Measurements from ENCODE around the gene PRDM15. TPM values are rescaled to one million over a fixed set of nuclear protein-coding genes. Genes with fewer than 3 reads are reported as not detected.

PRDM15 gene
- total RNA-seq, 2 experiments from 2014 or later = 10.4 to 12.0 TPM

DNA sequence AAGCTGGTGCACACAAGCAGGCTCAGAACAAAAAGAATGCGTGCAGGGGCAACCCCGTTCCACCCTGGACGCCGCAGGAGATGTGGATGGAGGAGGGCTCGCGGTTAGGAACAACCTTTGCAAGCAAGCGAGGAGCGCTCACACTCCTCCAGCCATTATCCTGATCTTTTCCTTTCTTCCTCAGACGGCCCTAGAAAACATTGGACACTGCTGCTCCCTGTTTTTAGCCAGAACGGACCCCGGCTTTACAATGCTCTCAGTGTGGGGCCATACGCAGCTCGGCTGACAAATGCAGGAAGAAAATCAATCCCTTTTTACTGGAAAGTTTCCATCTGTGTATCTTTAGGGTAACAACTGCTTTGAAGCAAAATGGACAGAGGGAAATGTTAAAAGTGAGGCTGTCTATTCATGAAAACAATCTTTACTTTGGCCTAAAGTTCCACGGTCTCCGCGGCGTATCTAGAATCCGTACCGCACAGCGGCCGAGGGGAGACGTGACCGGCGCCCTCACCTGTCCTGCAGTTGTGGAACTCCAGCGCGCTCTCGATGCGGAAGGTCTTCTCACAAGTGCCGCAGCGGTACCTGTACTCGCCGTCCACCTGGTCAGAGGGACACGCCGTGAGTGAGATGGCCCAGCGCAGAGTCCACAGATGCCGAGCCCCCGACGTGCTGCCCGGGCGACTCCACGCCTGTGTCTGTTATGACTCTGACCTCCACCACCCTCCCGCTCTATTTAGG, 44.0 kb downstream of the PRDM15 start:
- Histone ChIP-seq H3K4me3 (ENCODE audit: low read length) (no peak overlapping the region), H3K27ac (ENCODE audit: low read depth in 1 of 2, low read length in 2 of 2) (no peak overlapping the region), H3K9me3 (ENCODE audit: control insufficient read depth in 1 of 2, insufficient read depth in 1 of 2, low read length in 2 of 2) (no peaks in the 10 kb centered on the region), H3K36me3 (ENCODE audit: insufficient read depth, low read length) (peaks cover 65% of the 10 kb centered on the region), H3K4me1 (ENCODE audit: insufficient read depth, low read length) (no peaks in the 10 kb centered on the region), H3K27me3 (ENCODE audit: control insufficient read depth in 1 of 2, insufficient read depth in 2 of 2, low read length in 2 of 2) (no peaks in the 10 kb centered on the region)
- Mint-ChIP-seq H3K36me3 (ENCODE audit: low read depth) (peaks cover 66% of the 10 kb centered on the region), H3K9me3 (no peaks in the 10 kb centered on the region), H3K4me1 (ENCODE audit: low read depth) (no peaks in the 10 kb centered on the region), H3K27ac (no peak overlapping the region), H3K27me3 (no peaks in the 10 kb centered on the region), H3K4me3 (no peak overlapping the region)
- DNase-seq = no peak
- ChIA-PET POLR2A (no interaction called here), CTCF (no interaction called here)
- TF ChIP-seq, protein P1, sequence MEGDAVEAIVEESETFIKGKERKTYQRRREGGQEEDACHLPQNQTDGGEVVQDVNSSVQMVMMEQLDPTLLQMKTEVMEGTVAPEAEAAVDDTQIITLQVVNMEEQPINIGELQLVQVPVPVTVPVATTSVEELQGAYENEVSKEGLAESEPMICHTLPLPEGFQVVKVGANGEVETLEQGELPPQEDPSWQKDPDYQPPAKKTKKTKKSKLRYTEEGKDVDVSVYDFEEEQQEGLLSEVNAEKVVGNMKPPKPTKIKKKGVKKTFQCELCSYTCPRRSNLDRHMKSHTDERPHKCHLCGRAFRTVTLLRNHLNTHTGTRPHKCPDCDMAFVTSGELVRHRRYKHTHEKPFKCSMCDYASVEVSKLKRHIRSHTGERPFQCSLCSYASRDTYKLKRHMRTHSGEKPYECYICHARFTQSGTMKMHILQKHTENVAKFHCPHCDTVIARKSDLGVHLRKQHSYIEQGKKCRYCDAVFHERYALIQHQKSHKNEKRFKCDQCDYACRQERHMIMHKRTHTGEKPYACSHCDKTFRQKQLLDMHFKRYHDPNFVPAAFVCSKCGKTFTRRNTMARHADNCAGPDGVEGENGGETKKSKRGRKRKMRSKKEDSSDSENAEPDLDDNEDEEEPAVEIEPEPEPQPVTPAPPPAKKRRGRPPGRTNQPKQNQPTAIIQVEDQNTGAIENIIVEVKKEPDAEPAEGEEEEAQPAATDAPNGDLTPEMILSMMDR (IDR thresholded peaks at IDR 0.05) = no peak
- intact Hi-C loops (cut with DNase I, micrococcal nuclease) = no loop called here
- no peak for ATAC-seq (ENCODE audit: poor library complexity)

DNA sequence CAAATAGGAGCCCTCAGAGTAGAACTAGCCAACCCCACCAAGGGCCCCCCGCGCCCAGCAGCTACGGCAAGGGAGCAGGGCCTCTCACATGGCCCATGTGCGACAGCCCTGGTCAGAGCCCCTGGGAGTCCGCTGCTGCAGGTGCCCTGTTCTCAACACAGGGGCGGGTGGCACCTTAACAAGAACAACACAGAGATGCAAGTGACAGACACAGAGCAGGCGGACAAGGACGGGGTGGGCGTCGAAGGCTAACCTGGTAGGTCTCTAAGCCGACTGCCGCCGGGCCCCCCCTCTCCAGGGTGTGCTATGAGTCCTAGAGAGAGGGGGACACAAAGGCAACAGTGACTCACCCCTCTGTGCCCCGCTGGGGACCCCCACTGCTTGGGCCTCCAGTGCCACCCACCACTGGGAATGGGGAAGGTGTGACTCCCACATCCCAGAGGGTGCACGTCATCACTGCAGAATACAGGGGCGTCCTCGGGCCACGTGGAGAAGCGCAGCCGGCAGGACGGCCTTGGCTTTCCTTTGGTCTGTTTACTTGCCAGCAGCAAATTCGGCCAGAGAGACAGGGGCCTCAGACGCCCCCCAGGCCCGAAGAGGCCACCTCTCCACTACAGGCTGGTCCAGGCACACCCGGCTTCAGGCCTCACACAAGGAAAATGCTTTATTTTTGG, 44.8 kb downstream of the PRDM15 start:
- peaks cover 61% of the 10 kb centered on the region for H3K36me3 ChIP-seq (ENCODE audit: insufficient read depth, low read length)
- no peaks in the 10 kb centered on the region for H3K4me1 ChIP-seq (ENCODE audit: insufficient read depth, low read length)
- ATAC-seq (ENCODE audit: poor library complexity) (no peak), DNase-seq (no peak)
- Mint-ChIP-seq H3K36me3 (ENCODE audit: low read depth) (peaks cover 59% of the 10 kb centered on the region), H3K27me3 (no peaks in the 10 kb centered on the region), H3K4me3 (no peak overlapping the region), H3K9me3 (no peaks in the 10 kb centered on the region), H3K27ac (no peak overlapping the region), H3K4me1 (ENCODE audit: low read depth) (no peaks in the 10 kb centered on the region)
- H3K9me3 ChIP-seq (ENCODE audit: control insufficient read depth in 1 of 2, insufficient read depth in 1 of 2, low read length in 2 of 2) = no peaks in the 10 kb centered on the region
- ChIA-PET POLR2A (no interaction called here), CTCF (no interaction called here)
- H3K4me3 ChIP-seq (ENCODE audit: low read length) = no peak overlapping the region
- no peaks in the 10 kb centered on the region for H3K27me3 ChIP-seq (ENCODE audit: control insufficient read depth in 1 of 2, insufficient read depth in 2 of 2, low read length in 2 of 2)
- TF ChIP-seq, protein P1 (IDR thresholded peaks at IDR 0.05) = no peak
- H3K27ac ChIP-seq (ENCODE audit: low read depth in 1 of 2, low read length in 2 of 2) = no peak overlapping the region
- intact Hi-C loops (cut with DNase I, micrococcal nuclease) = no loop called here

DNA sequence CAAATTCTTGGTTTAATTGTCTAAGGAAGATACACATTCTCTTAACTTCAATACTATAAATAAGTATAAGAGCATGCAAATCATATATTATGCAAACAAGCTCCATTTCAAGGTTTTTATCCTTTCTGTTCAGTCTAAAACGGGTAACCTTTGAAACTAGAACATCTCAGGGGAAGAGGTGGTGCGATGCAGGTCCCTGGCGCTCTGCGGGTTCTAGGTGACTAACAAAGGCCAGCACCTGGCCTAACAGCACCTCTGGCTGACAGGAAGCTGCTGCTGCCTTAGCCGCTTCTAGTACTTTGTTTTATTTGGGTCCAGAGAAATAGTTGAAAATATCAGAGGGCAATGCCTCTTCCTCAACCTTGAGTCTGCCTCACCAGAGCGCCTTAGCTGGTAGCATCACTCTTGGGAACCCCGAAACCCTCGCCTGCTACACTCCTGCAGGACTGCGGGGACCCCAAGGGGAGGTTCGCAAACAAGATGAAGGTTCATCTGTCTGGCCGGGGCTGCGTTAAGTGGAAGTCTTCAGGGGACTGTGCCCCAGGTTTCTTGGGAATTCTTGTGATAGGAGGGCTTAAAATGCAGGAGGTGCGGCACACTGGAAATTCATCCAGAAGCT, 45.5 kb downstream of the PRDM15 start:
- TF ChIP-seq, protein P1 (IDR thresholded peaks at IDR 0.05) = no peak
- H3K4me1 ChIP-seq (ENCODE audit: insufficient read depth, low read length) = no peaks in the 10 kb centered on the region
- no peaks in the 10 kb centered on the region for H3K27me3 Mint-ChIP-seq
- H3K27me3 ChIP-seq (ENCODE audit: control insufficient read depth in 1 of 2, insufficient read depth in 2 of 2, low read length in 2 of 2) = no peaks in the 10 kb centered on the region
- H3K27ac ChIP-seq (ENCODE audit: low read depth in 1 of 2, low read length in 2 of 2) = no peak overlapping the region
- ATAC-seq (ENCODE audit: poor library complexity) (no peak), DNase-seq (no peak)
- intact Hi-C loops (cut with DNase I, micrococcal nuclease) = no loop called here
- H3K9me3 Mint-ChIP-seq = no peaks in the 10 kb centered on the region
- no peaks in the 10 kb centered on the region for H3K9me3 ChIP-seq (ENCODE audit: control insufficient read depth in 1 of 2, insufficient read depth in 1 of 2, low read length in 2 of 2)
- peaks cover 52% of the 10 kb centered on the region for H3K36me3 Mint-ChIP-seq (ENCODE audit: low read depth)
- POLR2A ChIA-PET = no interaction called here
- H3K4me1 Mint-ChIP-seq (ENCODE audit: low read depth) = no peaks in the 10 kb centered on the region
- H3K4me3 Mint-ChIP-seq = no peak overlapping the region
- CTCF ChIA-PET = no interaction called here
- peaks cover 53% of the 10 kb centered on the region for H3K36me3 ChIP-seq (ENCODE audit: insufficient read depth, low read length)
- no peak overlapping the region for H3K27ac Mint-ChIP-seq
- no peak overlapping the region for H3K4me3 ChIP-seq (ENCODE audit: low read length)
